Colon (tissue), 2 donors: Measurements from ENCODE around the gene XXYLT1.

Experiments used
- FAIRE-seq: peaks from 2 replicates; lab custom pipeline; 2012; peaks lifted over from hg19 to GRCh38; lab: Jason Lieb, UNC
- donor health status: control.
- donor health status: control.

The XXYLT1 gene

GRCh38 chr3:195129644-195130492 lies 141.1 kb downstream of the XXYLT1 start:
- no peak for FAIRE-seq

GRCh38 chr3:195129072-195129643 lies 141.8 kb downstream of the XXYLT1 start:
- no peak for FAIRE-seq

- no peak for FAIRE-seq
Measured at GRCh38 chr3:195128255-195129071, 142.5 kb downstream of the XXYLT1 start.

- no peak for FAIRE-seq
Measured at GRCh38 chr3:195126056-195126605, 144.8 kb downstream of the XXYLT1 start.

- FAIRE-seq, result no peak
Measured at GRCh38 chr3:195125646-195126045, 145.3 kb downstream of the XXYLT1 start.

GRCh38 chr3:195124378-195124992 lies 146.5 kb downstream of the XXYLT1 start:
- FAIRE-seq, result no peak

- no peak for FAIRE-seq
Measured at GRCh38 chr3:195123281-195123691, 147.7 kb downstream of the XXYLT1 start.

GRCh38 chr3:195122261-195122660 lies 148.7 kb downstream of the XXYLT1 start:
- FAIRE-seq, result no peak

- FAIRE-seq, result no peak
Measured at GRCh38 chr3:195120267-195120601, 150.7 kb downstream of the XXYLT1 start.

- no peak for FAIRE-seq
Measured at GRCh38 chr3:195119461-195120266, 151.3 kb downstream of the XXYLT1 start.

GRCh38 chr3:195118671-195119070 lies 152.3 kb downstream of the XXYLT1 start:
- no peak for FAIRE-seq

GRCh38 chr3:195117978-195118581 lies 152.9 kb downstream of the XXYLT1 start:
- no peak for FAIRE-seq

GRCh38 chr3:195116407-195117185 lies 154.4 kb downstream of the XXYLT1 start:
- FAIRE-seq, result no peak

- no peak for FAIRE-seq
Measured at GRCh38 chr3:195115600-195116406, 155.2 kb downstream of the XXYLT1 start.

GRCh38 chr3:195114786-195115599 lies 156.0 kb downstream of the XXYLT1 start:
- FAIRE-seq, result no peak

- no peak for FAIRE-seq
Measured at GRCh38 chr3:195113536-195114425, 157.2 kb downstream of the XXYLT1 start.

- no peak for FAIRE-seq
Measured at GRCh38 chr3:195113048-195113447, 157.9 kb downstream of the XXYLT1 start.
